GM23338 (cell line): ENCODE results near the gene TNNT2. TPM values are rescaled to one million over a fixed set of nuclear protein-coding genes. Genes with fewer than 3 reads are reported as not detected.

Experiments
- ATAC-seq: fragments of 200-7000 bp; cut with Tn5 transposase; 3 replicates; pipeline ENCODE4 v1.9.1; 2020
- DNase-seq: peaks from one replicate; pipeline ENCODE4 v3.0.0-alpha.2; 2015; ENCODE audit warnings: low spot score
- H2AFZ ChIP-seq: fragments of 200-600 bp; sonication (generic); 2 replicates; pipeline ENCODE4 v1.8.0; 2016; ENCODE audit warnings: antibody characterized with exemption, mild to moderate bottlenecking, moderate library complexity
- H3F3A ChIP-seq: fragments of 200-600 bp; sonication (generic); replicated peaks from 2 replicates; pipeline ENCODE4 v1.8.0; 2017; ENCODE audit warnings: antibody characterized with exemption, mixed run types, low read depth
- H3K27ac ChIP-seq: fragments of 200-600 bp; sonication (generic); 2 replicates; pipeline ENCODE4 v1.6.1; 2016; ENCODE audit warnings: low read depth
- H3K27me3 ChIP-seq: fragments of 200-600 bp; sonication (generic); 2 replicates; pipeline ENCODE4 v1.8.0; 2016; ENCODE audit warnings: mild to moderate bottlenecking, mixed run types, moderate library complexity; ENCODE audit not compliant: insufficient read depth
- H3K36me3 ChIP-seq: fragments of 200-600 bp; sonication (generic); 2 replicates; pipeline ENCODE4 v1.8.0; 2016; ENCODE audit warnings: mild to moderate bottlenecking; ENCODE audit not compliant: insufficient read depth
- H3K4me1 ChIP-seq: fragments of 200-600 bp; sonication (generic); 2 replicates; pipeline ENCODE4 v1.8.0; 2016; ENCODE audit warnings: mild to moderate bottlenecking, moderate library complexity; ENCODE audit not compliant: insufficient read depth
- H3K4me2 ChIP-seq: fragments of 200-600 bp; sonication (generic); 2 replicates; pipeline ENCODE4 v1.7.1; 2017; ENCODE audit warnings: mixed run types
- H3K4me3 ChIP-seq: fragments of 200-600 bp; sonication (generic); 2 replicates; pipeline ENCODE4 v1.6.1; 2016; ENCODE audit warnings: mixed run types
- H3K79me2 ChIP-seq: fragments of 200-600 bp; sonication (generic); replicated peaks from 2 replicates; pipeline ENCODE4 v1.8.0; 2017; ENCODE audit warnings: mild to moderate bottlenecking; ENCODE audit not compliant: insufficient read depth
- H3K9me2 ChIP-seq: fragments of 200-600 bp; sonication (generic); 2 replicates; pipeline ENCODE4 v1.8.0; 2017; ENCODE audit not compliant: insufficient read depth
- H4K20me1 ChIP-seq: fragments of 200-600 bp; sonication (generic); replicated peaks from 2 replicates; pipeline ENCODE4 v1.8.0; 2017; ENCODE audit warnings: mild to moderate bottlenecking; ENCODE audit not compliant: insufficient read depth
- H3K27ac Mint-ChIP-seq: 2 replicates; pipeline ENCODE4 v1.8.0; 2020; ENCODE audit warnings: inconsistent platforms, mild to moderate bottlenecking, moderate library complexity, mixed read lengths
- H3K27me3 Mint-ChIP-seq: 3 replicates; pipeline ENCODE4 v1.8.0; 2022; ENCODE audit warnings: low read depth, mild to moderate bottlenecking, moderate library complexity, mixed read lengths, inconsistent platforms; ENCODE audit not compliant: insufficient read depth, poor library complexity
- H3K36me3 Mint-ChIP-seq: 3 replicates; pipeline ENCODE4 v1.8.0; 2021; ENCODE audit warnings: low read depth, mild to moderate bottlenecking, inconsistent platforms, moderate library complexity, mixed read lengths
- H3K4me1 Mint-ChIP-seq: 3 replicates; pipeline ENCODE4 v1.8.0; 2020; ENCODE audit warnings: mild to moderate bottlenecking, inconsistent platforms, mixed read lengths
- H3K4me3 Mint-ChIP-seq: 3 replicates; pipeline ENCODE4 v1.8.0; 2021; ENCODE audit warnings: moderate library complexity, mild to moderate bottlenecking, inconsistent platforms, mixed read lengths
- H3K9me3 Mint-ChIP-seq: 3 replicates; pipeline ENCODE4 v1.8.0; 2020; ENCODE audit warnings: moderate library complexity, mild to moderate bottlenecking, inconsistent platforms, mixed read lengths
- EZH2 ChIP-seq: fragments of 200-600 bp; sonication (generic); IDR thresholded peaks from one replicate; pipeline ENCODE4 v1.8.0; 2017; ENCODE audit warnings: antibody characterized with exemption, mild to moderate bottlenecking, low read depth; ENCODE audit not compliant: unreplicated experiment
- EZH2phosphoT487 ChIP-seq: fragments of 200-600 bp; sonication (generic); IDR thresholded peaks from one replicate; pipeline ENCODE4 v1.8.1; 2018; ENCODE audit warnings: antibody characterized with exemption; ENCODE audit not compliant: unreplicated experiment
- JUNB ChIP-seq: IDR thresholded peaks from one replicate; pipeline ENCODE4 v1.6.1; 2016; ENCODE audit warnings: antibody characterized with exemption; ENCODE audit not compliant: unreplicated experiment
- NANOG ChIP-seq: IDR thresholded peaks from 2 replicates; pipeline ENCODE4 v1.6.1; 2016; ENCODE audit warnings: antibody characterized with exemption, borderline replicate concordance
- POLR2AphosphoS5 ChIP-seq: IDR thresholded peaks from 2 replicates; pipeline ENCODE4 v1.6.1; 2016; ENCODE audit warnings: antibody characterized with exemption, low read depth
- ZNF114 ChIP-seq: fragments of 250-450 bp; sonication (Bioruptor Pico); IDR thresholded peaks from 2 replicates; pipeline ENCODE4 v1.5.0; 2020; ENCODE audit warnings: mild to moderate bottlenecking, moderate library complexity
- ZNF331 ChIP-seq: fragments of 250-450 bp; sonication (Bioruptor Pico); IDR thresholded peaks from 2 replicates; pipeline ENCODE4 v1.5.0; 2020; ENCODE audit warnings: low read depth, mild to moderate bottlenecking, moderate library complexity
- polyA plus RNA-seq: library from polyadenylated mRNA; unstranded; fragments of >200 nt; fragmentation: Nextera tagmentation; extraction: Ambion mirVana; gene quantifications from 2 replicates; pipeline ENCODE4 v1.2.1, GENCODE V29; 2016
- total RNA-seq: library from RNA; depleted of rRNA; stranded (reverse); fragments of >200 nt; shearing (Covaris generic); gene quantifications from 2 replicates; pipeline ENCODE4 v1.2.3, GENCODE V29; 2014
- TF ChIP-seq, protein P1 (sequence below): IDR thresholded peaks from one replicate; pipeline ENCODE4 v1.6.1; 2018; ENCODE audit warnings: antibody characterized with exemption; ENCODE audit not compliant: unreplicated experiment
- TF ChIP-seq, protein P2 (sequence below), 2 experiments: fragments of 200-600 bp in 1 of 2; sonication (generic) in 1 of 2; conservative IDR thresholded peaks; 2 replicates each; pipeline versions ENCODE4 v1.5.1 to v1.6.1; 2016 to 2017; ENCODE audit warnings: antibody characterized with exemption in 2 of 2, low read depth in 2 of 2, mild to moderate bottlenecking in 2 of 2, moderate library complexity in 1 of 2

Gene TNNT2
- total and polyA plus RNA-seq, 2 experiments from 2014 or later: 7.5 to 19.1 TPM

DNA sequence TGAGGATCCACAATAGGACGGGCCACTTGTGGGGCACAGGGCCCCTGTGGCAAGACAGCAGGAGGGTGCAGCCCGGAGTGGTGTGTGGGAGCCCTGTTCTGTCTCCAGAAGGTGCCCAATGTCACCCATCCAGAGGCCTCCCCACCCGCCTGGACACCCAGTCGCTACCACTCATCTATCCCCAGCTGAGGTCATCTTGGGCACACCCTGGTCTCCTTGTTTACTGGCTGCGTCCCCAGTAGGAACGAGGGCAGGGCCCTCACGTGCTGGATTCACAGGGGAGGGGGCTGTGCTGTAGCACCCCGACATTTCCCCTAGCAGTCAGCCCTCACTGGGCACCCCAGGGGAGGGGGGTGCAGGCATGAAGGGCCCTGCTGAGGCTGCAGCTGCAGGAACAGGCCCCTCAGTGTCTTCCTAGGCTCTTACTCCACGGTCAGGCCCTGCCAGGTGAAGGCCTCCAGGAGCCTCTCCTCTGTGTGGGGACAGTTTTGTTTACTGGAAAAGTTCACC lies 2.3 kb upstream of the TNNT2 start:
- Mint-ChIP-seq H3K36me3 (peaks cover 3% of the 10 kb centered on the region; the same call in 2 of the 3 replicates), H3K27ac (no peak overlapping the region), H3K4me1 (peaks cover 41% of the 10 kb centered on the region), H3K9me3 (no peaks in the 10 kb centered on the region), H3K27me3 (peaks cover 19% of the 10 kb centered on the region), H3K4me3 (no peak overlapping the region)
- peaks cover 15% of the 10 kb centered on the region; the same call in 1 of the 2 replicates for H3F3A ChIP-seq
- H3K27me3 ChIP-seq: no peaks in the 10 kb centered on the region
- H3K9me2 ChIP-seq: 0 out of 2 replicates have a peak, but pooled peaks cover 7% of the 10 kb centered on the region
- no peak for TF ChIP-seq POLR2AphosphoS5
- TF ChIP-seq, protein P1, sequence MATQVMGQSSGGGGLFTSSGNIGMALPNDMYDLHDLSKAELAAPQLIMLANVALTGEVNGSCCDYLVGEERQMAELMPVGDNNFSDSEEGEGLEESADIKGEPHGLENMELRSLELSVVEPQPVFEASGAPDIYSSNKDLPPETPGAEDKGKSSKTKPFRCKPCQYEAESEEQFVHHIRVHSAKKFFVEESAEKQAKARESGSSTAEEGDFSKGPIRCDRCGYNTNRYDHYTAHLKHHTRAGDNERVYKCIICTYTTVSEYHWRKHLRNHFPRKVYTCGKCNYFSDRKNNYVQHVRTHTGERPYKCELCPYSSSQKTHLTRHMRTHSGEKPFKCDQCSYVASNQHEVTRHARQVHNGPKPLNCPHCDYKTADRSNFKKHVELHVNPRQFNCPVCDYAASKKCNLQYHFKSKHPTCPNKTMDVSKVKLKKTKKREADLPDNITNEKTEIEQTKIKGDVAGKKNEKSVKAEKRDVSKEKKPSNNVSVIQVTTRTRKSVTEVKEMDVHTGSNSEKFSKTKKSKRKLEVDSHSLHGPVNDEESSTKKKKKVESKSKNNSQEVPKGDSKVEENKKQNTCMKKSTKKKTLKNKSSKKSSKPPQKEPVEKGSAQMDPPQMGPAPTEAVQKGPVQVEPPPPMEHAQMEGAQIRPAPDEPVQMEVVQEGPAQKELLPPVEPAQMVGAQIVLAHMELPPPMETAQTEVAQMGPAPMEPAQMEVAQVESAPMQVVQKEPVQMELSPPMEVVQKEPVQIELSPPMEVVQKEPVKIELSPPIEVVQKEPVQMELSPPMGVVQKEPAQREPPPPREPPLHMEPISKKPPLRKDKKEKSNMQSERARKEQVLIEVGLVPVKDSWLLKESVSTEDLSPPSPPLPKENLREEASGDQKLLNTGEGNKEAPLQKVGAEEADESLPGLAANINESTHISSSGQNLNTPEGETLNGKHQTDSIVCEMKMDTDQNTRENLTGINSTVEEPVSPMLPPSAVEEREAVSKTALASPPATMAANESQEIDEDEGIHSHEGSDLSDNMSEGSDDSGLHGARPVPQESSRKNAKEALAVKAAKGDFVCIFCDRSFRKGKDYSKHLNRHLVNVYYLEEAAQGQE: no peak
- no peak for TF ChIP-seq JUNB
- TF ChIP-seq ZNF114 (CRISPR knock-in tag): no peak
- TF ChIP-seq EZH2phosphoT487: no peak
- no peak for TF ChIP-seq NANOG
- no peak for TF ChIP-seq ZNF331 (CRISPR knock-in tag)
- TF ChIP-seq EZH2: no peak
- no peak overlapping the region for H3K27ac ChIP-seq
- H4K20me1 ChIP-seq: no peaks in the 10 kb centered on the region
- no peak for ATAC-seq
- H3K79me2 ChIP-seq: no peaks in the 10 kb centered on the region
- no peaks in the 10 kb centered on the region for H3K36me3 ChIP-seq
- DNase-seq: no peak
- H3K4me3 ChIP-seq: no peak overlapping the region
- peaks cover 26% of the 10 kb centered on the region for H3K4me1 ChIP-seq
- H2AFZ ChIP-seq: no peak overlapping the region
- H3K4me2 ChIP-seq: no peak overlapping the region

DNA sequence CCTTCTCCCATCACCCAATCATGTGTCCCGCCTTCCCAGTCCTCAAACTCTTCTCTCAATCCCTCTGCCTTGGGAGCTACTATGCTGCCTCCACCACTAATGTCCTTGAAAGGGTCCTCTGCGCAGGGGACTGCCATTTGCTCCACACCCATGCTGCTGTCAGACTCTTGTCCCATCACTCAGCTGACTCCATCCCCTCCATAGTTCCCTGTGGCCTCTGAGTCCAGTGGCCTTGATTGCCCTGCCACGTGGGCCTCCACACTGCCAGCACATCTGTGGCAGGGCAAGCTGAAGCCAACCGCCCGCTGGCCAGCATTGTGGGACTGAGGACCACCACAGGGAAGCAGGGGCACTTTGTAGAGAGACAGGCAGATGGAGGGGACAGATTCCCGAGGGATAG lies 1.3 kb upstream of the TNNT2 start:
- TF ChIP-seq, protein P2, sequence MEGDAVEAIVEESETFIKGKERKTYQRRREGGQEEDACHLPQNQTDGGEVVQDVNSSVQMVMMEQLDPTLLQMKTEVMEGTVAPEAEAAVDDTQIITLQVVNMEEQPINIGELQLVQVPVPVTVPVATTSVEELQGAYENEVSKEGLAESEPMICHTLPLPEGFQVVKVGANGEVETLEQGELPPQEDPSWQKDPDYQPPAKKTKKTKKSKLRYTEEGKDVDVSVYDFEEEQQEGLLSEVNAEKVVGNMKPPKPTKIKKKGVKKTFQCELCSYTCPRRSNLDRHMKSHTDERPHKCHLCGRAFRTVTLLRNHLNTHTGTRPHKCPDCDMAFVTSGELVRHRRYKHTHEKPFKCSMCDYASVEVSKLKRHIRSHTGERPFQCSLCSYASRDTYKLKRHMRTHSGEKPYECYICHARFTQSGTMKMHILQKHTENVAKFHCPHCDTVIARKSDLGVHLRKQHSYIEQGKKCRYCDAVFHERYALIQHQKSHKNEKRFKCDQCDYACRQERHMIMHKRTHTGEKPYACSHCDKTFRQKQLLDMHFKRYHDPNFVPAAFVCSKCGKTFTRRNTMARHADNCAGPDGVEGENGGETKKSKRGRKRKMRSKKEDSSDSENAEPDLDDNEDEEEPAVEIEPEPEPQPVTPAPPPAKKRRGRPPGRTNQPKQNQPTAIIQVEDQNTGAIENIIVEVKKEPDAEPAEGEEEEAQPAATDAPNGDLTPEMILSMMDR (conservative IDR thresholded peaks at IDR 0.05; ENCODE audit: low read depth in 2 of 2): no peak
- TF ChIP-seq NANOG: no peak
- Histone ChIP-seq H3K36me3 (no peaks in the 10 kb centered on the region), H2AFZ (no peak overlapping the region), H3K79me2 (no peaks in the 10 kb centered on the region), H3K27ac (no peak overlapping the region), H3K4me1 (peaks cover 36% of the 10 kb centered on the region), H3K4me2 (no peak overlapping the region), H3K27me3 (no peaks in the 10 kb centered on the region), H3F3A (peaks cover 15% of the 10 kb centered on the region; the same call in 1 of the 2 replicates), H4K20me1 (no peaks in the 10 kb centered on the region), H3K4me3 (no peak overlapping the region), H3K9me2 (0 out of 2 replicates have a peak, but pooled peaks cover 7% of the 10 kb centered on the region)
- H3K9me3 Mint-ChIP-seq: no peaks in the 10 kb centered on the region
- peaks cover 51% of the 10 kb centered on the region for H3K4me1 Mint-ChIP-seq
- H3K4me3 Mint-ChIP-seq: no peak overlapping the region
- ATAC-seq: no peak
- DNase-seq: no peak
- peaks cover 19% of the 10 kb centered on the region for H3K27me3 Mint-ChIP-seq
- H3K27ac Mint-ChIP-seq: peak overlapping the region; percentile 32; the same call in 1 of the 2 replicates
- peaks cover 3% of the 10 kb centered on the region; the same call in 2 of the 3 replicates for H3K36me3 Mint-ChIP-seq
